ENCODE measurements around the gene HAAO. TPM values are rescaled to one million over a fixed set of nuclear protein-coding genes. Genes with fewer than 3 reads are reported as not detected.

The HAAO gene
- total and polyA plus RNA-seq, 3 experiments from 2014 or later: 0.27 to 0.35 TPM; not detected in 1

DNA sequence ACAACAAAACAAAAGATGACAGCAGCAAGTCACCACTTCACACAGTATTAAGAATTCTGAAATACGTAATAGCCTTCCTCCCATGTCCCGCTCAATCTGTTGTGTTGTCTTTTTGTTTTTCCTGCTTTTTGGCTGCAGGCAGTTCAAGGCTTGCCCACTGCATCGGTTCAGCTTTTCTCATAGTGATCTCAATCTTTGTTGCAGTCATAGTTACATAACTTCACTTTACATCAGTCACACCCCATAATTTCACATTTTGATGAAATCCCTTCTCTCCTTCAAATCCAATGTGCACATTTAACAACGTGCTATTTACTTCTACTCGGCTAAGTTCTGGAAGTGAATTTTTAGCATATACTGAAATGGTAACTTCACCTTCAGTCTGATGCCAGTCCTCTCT, 33.8 kb upstream of the HAAO start:
- Mint-ChIP-seq H3K9me3 (no peaks in the 10 kb centered on the region), H3K27ac (peak overlapping the region in 1 of 8 donors; percentile 51), H3K4me1 (peaks cover 13 to 21% (median 19%) of the 10 kb centered on the region in 3 donors), H3K36me3 (peaks cover 0 to 5% (median 0%) of the 10 kb centered on the region in 3 donors), H3K4me3 (no peak overlapping the region), H3K27me3 (peaks cover 5 to 14% of the 10 kb centered on the region in 2 donors)
- ChIA-PET POLR2A (no interaction called here), CTCF (interaction anchor here (1.0 to 4.1 kb wide), 2 partner anchors 15 to 121 kb away, joined by 3 to 25 read pairs; no protein-coding TSS in a partner anchor)
- H3K36me3 ChIP-seq (ENCODE audit: insufficient read depth, low read length): no peaks in the 10 kb centered on the region
- H3K4me3 ChIP-seq (ENCODE audit: low read length): no peak overlapping the region
- no peaks in the 10 kb centered on the region for H3K9me3 ChIP-seq (ENCODE audit: low read length)
- no peaks in the 10 kb centered on the region for H3K27me3 ChIP-seq (ENCODE audit: insufficient read depth, low read length, poor library complexity, severe bottlenecking)
- H3K27ac ChIP-seq (ENCODE audit: low read depth, low read length): no peak overlapping the region
- no peak for DNase-seq
- peaks cover 8% of the 10 kb centered on the region for H3K4me1 ChIP-seq (ENCODE audit: insufficient read depth, low read length)

DNA sequence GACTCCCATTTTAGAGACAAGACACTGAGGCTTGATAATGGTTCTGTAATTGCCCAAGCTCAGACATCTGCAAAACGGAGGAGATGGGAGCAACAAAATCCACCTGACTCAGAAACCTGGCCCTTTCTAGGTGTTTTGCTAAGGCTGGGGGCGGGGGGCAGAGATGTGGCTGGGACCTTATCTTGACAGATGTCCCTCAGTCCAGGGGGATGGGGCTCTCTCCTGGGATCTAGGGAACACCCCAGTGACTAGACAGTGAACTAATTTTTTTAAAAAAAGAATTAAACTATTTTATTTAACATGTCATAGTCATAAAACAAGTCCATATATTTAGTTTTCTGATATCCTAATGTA, 32.0 kb upstream of the HAAO start:
- H3K4me3 ChIP-seq (ENCODE audit: low read length): no peak overlapping the region
- H3K9me3 ChIP-seq (ENCODE audit: low read length): no peaks in the 10 kb centered on the region
- CTCF ChIA-PET: no interaction called here
- no peaks in the 10 kb centered on the region for H3K9me3 Mint-ChIP-seq
- peaks cover 8% of the 10 kb centered on the region for H3K4me1 ChIP-seq (ENCODE audit: insufficient read depth, low read length)
- H3K27ac Mint-ChIP-seq: no peak overlapping the region
- POLR2A ChIA-PET: interaction anchor here (1.5 kb wide), 1 partner anchor 13 kb away, joined by 5 read pairs; no protein-coding TSS in a partner anchor
- no peak for DNase-seq
- peaks cover 5 to 14% of the 10 kb centered on the region in 2 donors for H3K27me3 Mint-ChIP-seq
- H3K27ac ChIP-seq (ENCODE audit: low read depth, low read length): no peak overlapping the region
- H3K4me1 Mint-ChIP-seq: peaks cover 13 to 21% (median 19%) of the 10 kb centered on the region in 3 donors
- peaks cover 0 to 5% (median 0%) of the 10 kb centered on the region in 3 donors for H3K36me3 Mint-ChIP-seq
- H3K4me3 Mint-ChIP-seq: no peak overlapping the region
- no peaks in the 10 kb centered on the region for H3K27me3 ChIP-seq (ENCODE audit: insufficient read depth, low read length, poor library complexity, severe bottlenecking)
- no peaks in the 10 kb centered on the region for H3K36me3 ChIP-seq (ENCODE audit: insufficient read depth, low read length)

- no peak overlapping the region for H3K27ac ChIP-seq (ENCODE audit: low read depth, low read length)
- H3K9me3 ChIP-seq (ENCODE audit: low read length): no peaks in the 10 kb centered on the region
- H3K27ac Mint-ChIP-seq: no peak overlapping the region
- peaks cover 8% of the 10 kb centered on the region for H3K4me1 ChIP-seq (ENCODE audit: insufficient read depth, low read length)
- H3K4me3 Mint-ChIP-seq: no peak overlapping the region
- POLR2A ChIA-PET: interaction anchor here (1.5 kb wide), 1 partner anchor 13 kb away, joined by 5 read pairs; no protein-coding TSS in a partner anchor
- H3K36me3 Mint-ChIP-seq: peaks cover 0 to 5% (median 0%) of the 10 kb centered on the region in 3 donors
- peaks cover 0 to 2% (median 0%) of the 10 kb centered on the region in 5 donors for H3K9me3 Mint-ChIP-seq
- H3K27me3 ChIP-seq (ENCODE audit: insufficient read depth, low read length, poor library complexity, severe bottlenecking): no peaks in the 10 kb centered on the region
- peaks cover 10 to 17% (median 15%) of the 10 kb centered on the region in 3 donors for H3K4me1 Mint-ChIP-seq
- peaks cover 4 to 12% of the 10 kb centered on the region in 2 donors for H3K27me3 Mint-ChIP-seq
- CTCF ChIA-PET: interaction anchor here (2.0 kb wide), 1 partner anchor 13 kb away, joined by 7 read pairs; no protein-coding TSS in a partner anchor
- H3K4me3 ChIP-seq (ENCODE audit: low read length): no peak overlapping the region
- H3K36me3 ChIP-seq (ENCODE audit: insufficient read depth, low read length): no peaks in the 10 kb centered on the region
- DNase-seq: no peak
Measured at GRCh38 chr2:42823744-42824453, 31.5 kb upstream of the HAAO start.

DNA sequence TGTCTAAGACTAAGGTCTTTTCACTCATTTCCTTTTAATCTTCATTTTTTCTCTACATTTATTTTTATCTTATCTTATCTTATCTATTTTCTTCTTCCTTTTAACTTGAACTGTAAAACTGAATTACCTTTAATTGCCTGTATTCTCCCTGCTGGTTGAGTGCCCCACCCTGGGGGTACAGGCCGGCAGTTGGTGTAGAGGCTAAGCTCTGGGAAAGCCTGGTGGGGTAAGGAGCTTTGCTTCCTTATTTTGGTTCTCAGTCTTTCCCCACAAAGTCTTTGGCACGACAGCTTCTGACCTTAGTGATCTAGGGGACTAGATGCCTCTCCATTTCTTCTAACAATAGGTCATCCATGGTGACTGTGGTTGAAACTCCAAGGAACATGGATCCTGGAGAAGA, 26.8 kb upstream of the HAAO start:
- no peak overlapping the region for H3K4me3 ChIP-seq (ENCODE audit: low read length)
- Mint-ChIP-seq H3K4me3 (no peak overlapping the region), H3K36me3 (no peaks in the 10 kb centered on the region), H3K9me3 (peaks cover 0 to 2% (median 0%) of the 10 kb centered on the region in 5 donors), H3K27ac (no peak overlapping the region), H3K27me3 (peaks cover 0 to 6% of the 10 kb centered on the region in 2 donors), H3K4me1 (no peaks in the 10 kb centered on the region)
- H3K36me3 ChIP-seq (ENCODE audit: insufficient read depth, low read length): no peaks in the 10 kb centered on the region
- POLR2A ChIA-PET: interaction anchor here (1.7 kb wide), 1 partner anchor 8 kb away, joined by 4 read pairs; no protein-coding TSS in a partner anchor
- H3K27me3 ChIP-seq (ENCODE audit: insufficient read depth, low read length, poor library complexity, severe bottlenecking): no peaks in the 10 kb centered on the region
- H3K4me1 ChIP-seq (ENCODE audit: insufficient read depth, low read length): no peaks in the 10 kb centered on the region
- no peaks in the 10 kb centered on the region for H3K9me3 ChIP-seq (ENCODE audit: low read length)
- CTCF ChIA-PET: interaction anchor here (0.8 to 1.5 kb wide), 2 partner anchors 8 to 9 kb away, joined by 3 to 5 read pairs; no protein-coding TSS in a partner anchor
- H3K27ac ChIP-seq (ENCODE audit: low read depth, low read length): no peak overlapping the region
- DNase-seq: no peak

DNA sequence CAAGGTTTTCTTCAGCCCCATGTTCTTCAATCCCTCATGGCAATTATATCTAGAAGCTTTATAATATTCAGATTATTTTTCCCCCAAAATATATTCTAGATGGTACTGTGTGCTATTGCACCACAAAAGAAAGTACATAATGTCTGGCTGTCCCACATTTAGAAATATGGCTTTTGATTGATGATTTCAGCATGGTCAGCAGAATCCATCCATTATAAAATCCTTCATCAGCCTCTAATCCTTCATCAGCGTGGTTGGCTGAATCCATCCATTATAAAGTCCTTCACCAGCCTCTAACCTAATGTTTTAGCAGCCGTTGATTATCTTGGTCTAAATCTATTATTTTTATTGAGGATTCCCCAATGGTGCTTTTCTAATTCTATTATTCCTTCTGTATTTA, 23.3 kb upstream of the HAAO start:
- Histone ChIP-seq H3K36me3 (ENCODE audit: insufficient read depth, low read length) (no peaks in the 10 kb centered on the region), H3K4me3 (ENCODE audit: low read length) (no peak overlapping the region), H3K27me3 (ENCODE audit: insufficient read depth, low read length, poor library complexity, severe bottlenecking) (no peaks in the 10 kb centered on the region), H3K4me1 (ENCODE audit: insufficient read depth, low read length) (no peaks in the 10 kb centered on the region), H3K27ac (ENCODE audit: low read depth, low read length) (no peak overlapping the region), H3K9me3 (ENCODE audit: low read length) (no peaks in the 10 kb centered on the region)
- POLR2A ChIA-PET: no interaction called here
- H3K36me3 Mint-ChIP-seq: peaks cover 0 to 4% (median 0%) of the 10 kb centered on the region in 3 donors
- CTCF ChIA-PET: interaction anchor here (2.3 to 2.7 kb wide), 2 partner anchors 12 to 13 kb away, joined by 7 to 13 read pairs; no protein-coding TSS in a partner anchor
- peaks cover 0 to 7% of the 10 kb centered on the region in 2 donors for H3K27me3 Mint-ChIP-seq
- H3K4me1 Mint-ChIP-seq: peaks cover 8 to 16% (median 13%) of the 10 kb centered on the region in 3 donors
- peak overlapping the region in 1 of 7 donors; percentile 37 for H3K4me3 Mint-ChIP-seq
- peak overlapping the region in 1 of 8 donors; percentile 30 for H3K27ac Mint-ChIP-seq
- no peak for DNase-seq
- H3K9me3 Mint-ChIP-seq: peaks cover 0 to 2% (median 2%) of the 10 kb centered on the region in 5 donors

DNA sequence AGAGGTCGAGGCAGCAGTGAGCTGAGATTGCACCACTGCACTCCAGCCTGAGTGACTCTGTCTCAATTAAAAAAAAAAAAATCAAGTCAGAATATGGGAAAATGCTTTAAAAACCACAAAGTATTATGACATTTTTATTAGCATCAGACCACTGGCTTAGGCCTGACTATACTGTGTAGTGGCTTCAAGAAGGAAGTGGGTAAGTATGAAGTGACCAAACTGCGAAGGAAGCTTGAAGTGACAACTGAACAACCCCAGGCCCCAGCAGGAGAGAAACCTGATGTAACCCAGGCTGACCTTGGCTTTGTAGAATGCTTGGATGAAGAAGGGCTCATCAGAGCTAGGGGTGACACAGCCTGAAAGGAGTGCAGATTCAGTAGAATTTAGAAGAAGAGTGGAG, 21.4 kb upstream of the HAAO start:
- Mint-ChIP-seq H3K27ac (peak overlapping the region in 1 of 8 donors; percentile 44), H3K4me3 (no peak overlapping the region), H3K9me3 (peaks cover 0 to 5% (median 0%) of the 10 kb centered on the region in 5 donors), H3K27me3 (peaks cover 0 to 12% of the 10 kb centered on the region in 2 donors), H3K36me3 (peaks cover 0 to 12% (median 0%) of the 10 kb centered on the region in 3 donors), H3K4me1 (peaks cover 17 to 28% (median 25%) of the 10 kb centered on the region in 3 donors)
- no peaks in the 10 kb centered on the region for H3K36me3 ChIP-seq (ENCODE audit: insufficient read depth, low read length)
- no peak overlapping the region for H3K4me3 ChIP-seq (ENCODE audit: low read length)
- DNase-seq: no peak
- H3K27ac ChIP-seq (ENCODE audit: low read depth, low read length): no peak overlapping the region
- POLR2A ChIA-PET: no interaction called here
- H3K27me3 ChIP-seq (ENCODE audit: insufficient read depth, low read length, poor library complexity, severe bottlenecking): no peaks in the 10 kb centered on the region
- H3K9me3 ChIP-seq (ENCODE audit: low read length): no peaks in the 10 kb centered on the region
- CTCF ChIA-PET: interaction anchor here (1.3 to 2.7 kb wide), 2 partner anchors 14 to 17 kb away, joined by 5 to 13 read pairs; no protein-coding TSS in a partner anchor
- H3K4me1 ChIP-seq (ENCODE audit: insufficient read depth, low read length): peaks cover 4% of the 10 kb centered on the region

- Histone ChIP-seq H3K9me3 (ENCODE audit: low read length) (no peaks in the 10 kb centered on the region), H3K27ac (ENCODE audit: low read depth, low read length) (no peak overlapping the region), H3K4me1 (ENCODE audit: insufficient read depth, low read length) (peaks cover 4% of the 10 kb centered on the region), H3K4me3 (ENCODE audit: low read length) (no peak overlapping the region), H3K27me3 (ENCODE audit: insufficient read depth, low read length, poor library complexity, severe bottlenecking) (no peaks in the 10 kb centered on the region), H3K36me3 (ENCODE audit: insufficient read depth, low read length) (no peaks in the 10 kb centered on the region)
- Mint-ChIP-seq H3K36me3 (peaks cover 0 to 12% (median 0%) of the 10 kb centered on the region in 3 donors), H3K9me3 (peaks cover 0 to 5% (median 0%) of the 10 kb centered on the region in 5 donors), H3K4me1 (peaks cover 17 to 28% (median 25%) of the 10 kb centered on the region in 3 donors), H3K27me3 (peaks cover 0 to 12% of the 10 kb centered on the region in 2 donors), H3K27ac (peak overlapping the region in 6 of 8 donors; percentile 12 to 89 (median 80)), H3K4me3 (peak overlapping the region in 3 of 7 donors; percentile 32 to 82 (median 74))
- ChIA-PET POLR2A (no interaction called here), CTCF (interaction anchor here (1.3 to 2.7 kb wide), 2 partner anchors 15 to 18 kb away, joined by 5 to 13 read pairs; no protein-coding TSS in a partner anchor)
- DNase-seq: no peak
Measured at GRCh38 chr2:42812899-42813479, 20.6 kb upstream of the HAAO start.
